NT2/D1 (cell line): ENCODE measurements around the gene TRIP4.

Experiments used
- SUZ12 ChIP-seq: IDR thresholded peaks from 2 replicates; pipeline ENCODE4 v1.6.1; 2011; ENCODE audit not compliant: insufficient read length, insufficient read depth; ENCODE audit errors: extremely low read depth
- YY1 ChIP-seq: IDR thresholded peaks from 2 replicates; pipeline ENCODE4 v1.6.1; 2011; ENCODE audit not compliant: insufficient read length, insufficient read depth
- ZNF274 ChIP-seq: IDR thresholded peaks from 2 replicates; pipeline ENCODE4 v1.6.1; 2011; ENCODE audit warnings: mild to moderate bottlenecking, low read depth, low read length

- TF ChIP-seq YY1, result no peak
- no peak for TF ChIP-seq SUZ12
- TF ChIP-seq ZNF274, result no peak
These were observed 12.9 kb downstream of the TRIP4 start for GRCh38 chr15:64400583-64400982.
